GM12878 (cell line): ENCODE data around the gene MYNN. TPM values are rescaled to one million over a fixed set of nuclear protein-coding genes. Genes with fewer than 3 reads are reported as not detected.

Experiments used
- ATAC-seq: fragments of 200-7000 bp; cut with Tn5 transposase; 3 replicates; pipeline ENCODE4 v1.9.1; 2020; ENCODE audit warnings: mild to moderate bottlenecking, moderate library complexity
- BruUV-seq: library from RNA; stranded (reverse); fragments of 400-500 nt; replicated peaks from 2 replicates; lab custom pipeline; 2021; lab: Mats Ljungman, UMichigan
- CTCF ChIA-PET: fragments of 300-600 bp; sonication (Branson Sonifier 250); formaldehyde crosslinking; extraction: SDS; loops from one replicate; lab custom pipeline; 2021; ENCODE audit warnings: inconsistent platforms; lab: Yijun Ruan, JAX
- POLR2A ChIA-PET: fragments of 350-600 bp; formaldehyde crosslinking; extraction: SDS; loops from one replicate; lab custom pipeline; 2021; ENCODE audit warnings: inconsistent platforms; lab: Charles Lee
- RAD21 ChIA-PET: fragments of 300-600 bp; sonication (Branson Sonifier 250); formaldehyde crosslinking; loops from one replicate; lab custom pipeline; 2023; ENCODE audit warnings: antibody characterized with exemption; ENCODE audit not compliant: unreplicated experiment; lab: Charles Lee
- SMC1A ChIA-PET: fragments of 300-600 bp; sonication (Branson Sonifier 250); formaldehyde crosslinking; loops from one replicate; lab custom pipeline; 2023; ENCODE audit not compliant: unreplicated experiment, uncharacterized antibody; lab: Charles Lee
- DNase-seq: peaks from one replicate; pipeline ENCODE4 v3.0.0-alpha.2; 2011; ENCODE audit warnings: low read depth, low spot score
- FAIRE-seq: peaks from 3 replicates; lab custom pipeline; 2011; peaks lifted over from hg19 to GRCh38; lab: Jason Lieb, UNC
- H2AFZ ChIP-seq: 2 replicates; pipeline ENCODE4 v1.6.0; 2011; ENCODE audit warnings: low read depth, low read length, control low read depth; ENCODE audit not compliant: control insufficient read depth
- H3K27ac ChIP-seq: 2 replicates; pipeline ENCODE4 v1.5.1; 2011; ENCODE audit warnings: control low read depth; ENCODE audit not compliant: control insufficient read depth, insufficient read depth
- H3K27me3 ChIP-seq, 2 experiments: replicated peaks in 1 of 2; 2 replicates each; pipeline versions ENCODE4 v1.6.0 to v1.6.1; 2011; ENCODE audit warnings: low read length in 1 of 2; ENCODE audit not compliant: control insufficient read depth in 2 of 2, insufficient read depth in 2 of 2
- H3K36me3 ChIP-seq, 2 experiments: 2 replicates each; pipeline ENCODE4 v1.5.1; 2011; ENCODE audit warnings: low read length in 1 of 2; ENCODE audit not compliant: control insufficient read depth in 2 of 2, insufficient read depth in 2 of 2
- H3K4me1 ChIP-seq: 2 replicates; pipeline ENCODE4 v1.6.1; 2011; ENCODE audit warnings: mild to moderate bottlenecking, low read length, moderate library complexity, mixed read lengths; ENCODE audit not compliant: control insufficient read depth, insufficient read depth
- H3K4me2 ChIP-seq: 2 replicates; pipeline ENCODE4 v1.6.0; 2011; ENCODE audit warnings: control low read depth; ENCODE audit not compliant: control insufficient read depth, insufficient read depth
- H3K4me3 ChIP-seq: fragments of 200-600 bp; sonication (generic); 2 replicates; pipeline ENCODE4 v1.5.1; 2016
- H3K79me2 ChIP-seq: 2 replicates; pipeline ENCODE4 v1.6.0; 2011; ENCODE audit warnings: low read length; ENCODE audit not compliant: control insufficient read depth, insufficient read depth
- H3K9ac ChIP-seq: 2 replicates; pipeline ENCODE4 v1.8.0; 2011; ENCODE audit warnings: low read length, control low read depth, mixed read lengths; ENCODE audit not compliant: control insufficient read depth, insufficient read depth
- H3K9me3 ChIP-seq: replicated peaks from 3 replicates; pipeline ENCODE4 v1.5.1; 2011; ENCODE audit warnings: mild to moderate bottlenecking, low read length; ENCODE audit not compliant: control insufficient read depth, insufficient read depth
- H4K20me1 ChIP-seq: 2 replicates; pipeline ENCODE4 v1.6.0; 2011; ENCODE audit not compliant: control insufficient read depth, insufficient read depth
- ATF7 ChIP-seq: fragments of 450-650 bp; IDR thresholded peaks from 2 replicates; pipeline ENCODE4 v1.6.1; 2016; ENCODE audit warnings: low read depth, mild to moderate bottlenecking
- BMI1 ChIP-seq: fragments of 450-650 bp; IDR thresholded peaks from 2 replicates; pipeline ENCODE4 v1.6.1; 2016; ENCODE audit warnings: mild to moderate bottlenecking, moderate library complexity, borderline replicate concordance
- EZH2 ChIP-seq: IDR thresholded peaks from 2 replicates; pipeline ENCODE4 v1.6.1; 2012; ENCODE audit warnings: low read depth, mild to moderate bottlenecking, control low read depth, inconsistent platforms, low read length, borderline replicate concordance; ENCODE audit not compliant: control insufficient read depth
- PKNOX1 ChIP-seq: fragments of 450-650 bp; IDR thresholded peaks from 2 replicates; pipeline ENCODE4 v1.6.1; 2016; ENCODE audit warnings: mild to moderate bottlenecking
- TAF1 ChIP-seq: IDR thresholded peaks from 2 replicates; pipeline ENCODE4 v1.6.1; 2011; ENCODE audit warnings: mild to moderate bottlenecking, low read depth, low read length, borderline replicate concordance
- WGBS: methylation state at CpG from one replicate; pipeline ENCODE4 v1.1.6; 2016; ENCODE audit warnings: low lambda C conversion rate; ENCODE audit not compliant: insufficient replicate concordance, insufficient coverage; ENCODE audit errors: missing lambda C conversion rate; 5-methylcytosine and 5-hydroxymethylcytosine counted together
- in situ Hi-C: fragments of 300-500 bp; cut with MboI; formaldehyde crosslinking; loops from 9 replicates; pipeline ENCODE4 v1.14.3; 2018; ENCODE audit warnings: mixed read lengths
- intact Hi-C: fragments of 100-400 bp; cut with micrococcal nuclease; formaldehyde crosslinking; loops from one replicate; pipeline ENCODE4 v1.14.2; 2022; ENCODE audit not compliant: unreplicated experiment
- polyA plus RNA-seq, 11 experiments: library from polyadenylated mRNA; depleted of rRNA in 4 of 11; unstranded in 6 of 11; stranded (reverse) in 5 of 11; fragments of >200 nt; fragmentation: Nextera tagmentation in 4 of 11; fragmentation: Illumina TruSeq in 1 of 11; extraction: Ambion mirVana in 4 of 11; extraction: Trizol in 1 of 11; gene quantifications; 1 replicate in 1 of 11; 2 replicates in 10 of 11; pipeline versions ENCODE4 v1.2.1 to v1.2.3, GENCODE V29; 2011 to 2016; ENCODE audit warnings: inconsistent platforms in 2 of 11, missing spikeins in 2 of 11, low read depth in 1 of 11
- total RNA-seq, 4 experiments: library from RNA; depleted of rRNA in 3 of 4; stranded (reverse); fragments of >200 nt in 3 of 4; fragmentation: Illumina TruSeq in 1 of 4; extraction: Trizol in 1 of 4; gene quantifications; 2 replicates each; pipeline versions ENCODE4 v1.2.1 to v1.2.3, GENCODE V29; 2013 to 2021

The MYNN gene
- total and polyA plus RNA-seq, 10 of the 15 experiments (the other 5 are each of a cell fraction or from before 2014, with no cell fraction given), result 8.8 to 20.5 (median 15.8) TPM

GRCh38 chr3:169787791-169788190, 14.6 kb downstream of the MYNN start:
- Histone ChIP-seq H3K9me3 (no peaks in the 10 kb centered on the region), H3K4me1 (no peaks in the 10 kb centered on the region), H3K27me3 (no peaks in the 10 kb centered on the region), H3K4me3 (no peak overlapping the region), H3K9ac (no peak overlapping the region), H3K4me2 (no peak overlapping the region), H4K20me1 (no peaks in the 10 kb centered on the region), H3K36me3 (peaks cover 0 to 24% of the 10 kb centered on the region in 2 experiments; a peak in 3 of 4 replicates), H3K79me2 (no peaks in the 10 kb centered on the region), H3K27ac (no peak overlapping the region), H2AFZ (no peak overlapping the region)
- SMC1A ChIA-PET, result no interaction called here
- in situ Hi-C loops, result no loop called here
- CTCF ChIA-PET, result no interaction called here
- 100% methylated on average over 1 of the region's 1 CpG for WGBS
- BruUV-seq, result no TSS peak
- DNase-seq (no peak), FAIRE-seq (no peak), ATAC-seq (no peak)
- RAD21 ChIA-PET, result no interaction called here
- intact Hi-C loops, result no loop called here
- TF ChIP-seq BMI1 (no peak), EZH2 (no peak), ATF7 (peak; percentile 81), PKNOX1 (peak; percentile 30; the same call in 1 of the 2 replicates)
- POLR2A ChIA-PET, result no interaction called here

- Histone ChIP-seq H3K27ac (no peak overlapping the region), H3K4me3 (no peak overlapping the region), H3K9me3 (no peaks in the 10 kb centered on the region), H3K4me1 (no peaks in the 10 kb centered on the region), H3K9ac (no peak overlapping the region), H2AFZ (no peak overlapping the region), H3K36me3 (peaks cover 0 to 24% of the 10 kb centered on the region in 2 experiments; a peak in 3 of 4 replicates), H3K79me2 (no peaks in the 10 kb centered on the region), H3K4me2 (no peak overlapping the region), H4K20me1 (no peaks in the 10 kb centered on the region), H3K27me3 (no peaks in the 10 kb centered on the region)
- DNase-seq, result no peak
- ChIA-PET CTCF (no interaction called here), RAD21 (no interaction called here), SMC1A (interaction anchor here (0.6 to 1.5 kb wide), 2 partner anchors 19 to 21 kb away, joined by 3 read pairs; no protein-coding TSS in a partner anchor), POLR2A (no interaction called here)
- in situ Hi-C loops, result no loop called here
- no peak for FAIRE-seq
- intact Hi-C loops, result no loop called here
- BruUV-seq, result no TSS peak
- no peak for ATAC-seq
- TF ChIP-seq TAF1, result no peak
Observed at GRCh38 chr3:169790219-169790618, 17.0 kb downstream of the MYNN start.
